HG03064 (cell line): Measurements from ENCODE around the gene TCEAL2.
"Not testable (repeated sequence)": the region's sequence is repeated elsewhere in the genome, so short reads cannot be mapped to it uniquely, and the experiment has no call there.

Experiments
- ATAC-seq: cut with Tn5 transposase; IDR thresholded peaks from one replicate; pipeline ENCODE4 v1.9.1; 2021; ENCODE audit warnings: low read depth; ENCODE audit not compliant: unreplicated experiment

Gene TCEAL2

GRCh38 chrX:102125436-102125835, at the start of gene TCEAL2:
TCEAL2 (plus strand) TSS chrX:102125679; CDS start chrX:102126831, 1,152 bp downstream.
- not testable (repeated sequence) for ATAC-seq

- ATAC-seq, result no peak
Observed at GRCh38 chrX:102077426-102077825, 48.1 kb upstream of the TCEAL2 start.

- no peak for ATAC-seq
Observed at GRCh38 chrX:102085706-102086105, 39.8 kb upstream of the TCEAL2 start.

- ATAC-seq, result no peak
Observed at GRCh38 chrX:102113367-102113766, 12.1 kb upstream of the TCEAL2 start.

GRCh38 chrX:102115748-102116147, 9.7 kb upstream of the TCEAL2 start:
- no peak for ATAC-seq

- not testable (repeated sequence) for ATAC-seq
Observed at GRCh38 chrX:102125014-102125413, 465 bp upstream of the TCEAL2 start.

- ATAC-seq, result not testable (repeated sequence)
Observed at GRCh38 chrX:102126080-102126818, 770 bp downstream of the TCEAL2 start.

GRCh38 chrX:102126863-102127262, 1.4 kb downstream of the TCEAL2 start:
- no peak for ATAC-seq

- no peak for ATAC-seq
Observed at GRCh38 chrX:102129473-102129872, 4.0 kb downstream of the TCEAL2 start.

- ATAC-seq, result no peak
Observed at GRCh38 chrX:102138064-102138463, 12.6 kb downstream of the TCEAL2 start.

GRCh38 chrX:102140876-102141275, 15.4 kb downstream of the TCEAL2 start:
- not testable (repeated sequence) for ATAC-seq

- ATAC-seq, result not testable (repeated sequence)
Observed at GRCh38 chrX:102141631-102142030, 16.2 kb downstream of the TCEAL2 start.

- not testable (repeated sequence) for ATAC-seq
Observed at GRCh38 chrX:102142274-102142673, 16.8 kb downstream of the TCEAL2 start, which contains the start of gene TCEAL6. TCEAL6 (minus strand) TSS chrX:102142481.

- ATAC-seq, result no peak
Observed at GRCh38 chrX:102154218-102154860, 28.9 kb downstream of the TCEAL2 start.

GRCh38 chrX:102154900-102155805, 29.7 kb downstream of the TCEAL2 start:
- ATAC-seq, result peak; percentile 42

GRCh38 chrX:102155806-102156179, 30.3 kb downstream of the TCEAL2 start, which contains the start of gene BEX5:
BEX5 (minus strand) TSS chrX:102155977; CDS start chrX:102154265, 1,712 bp downstream.
- ATAC-seq, result peak; percentile 94
